ENCODE measurements around the gene FRMPD3.

GRCh38 chrX:107420571-107420970 is 28.9 kb upstream of the FRMPD3 start:
- TF ChIP-seq POLR2A (IDR thresholded peaks at IDR 0.05) (no peak), CTCF (IDR thresholded peaks at IDR 0.05) (no peak)

Measured in vagina (tissue), 2 donors.